H1 (cell line): ENCODE measurements around the gene RSF1. TPM values are rescaled to one million over a fixed set of nuclear protein-coding genes. Genes with fewer than 3 reads are reported as not detected.

Experiments used
- CTCF ChIA-PET: fragments of 300-600 bp; sonication (Branson Sonifier 250); formaldehyde crosslinking; loops from one replicate; lab custom pipeline; 2021; ENCODE audit not compliant: partially characterized antibody; lab: Charles Lee
- POLR2A ChIA-PET: fragments of 300-600 bp; sonication (Branson Sonifier 250); formaldehyde crosslinking; loops from one replicate; lab custom pipeline; 2021; ENCODE audit warnings: inconsistent platforms; ENCODE audit not compliant: partially characterized antibody; lab: Charles Lee
- DNase-seq, 2 experiments: peaks; one replicate each; pipeline versions ENCODE4 v3.0.0 to v3.0.0-alpha.2; 2010 to 2022; ENCODE audit warnings: low spot score in 2 of 2, low read depth in 1 of 2, mixed read lengths in 1 of 2
- FAIRE-seq: peaks from 2 replicates; lab custom pipeline; 2011; peaks lifted over from hg19 to GRCh38; lab: Jason Lieb, UNC
- H2AFZ ChIP-seq: 2 replicates; pipeline ENCODE4 v1.8.1; 2012; ENCODE audit warnings: low read length, inconsistent platforms
- H2AK5ac ChIP-seq: 2 replicates; pipeline ENCODE4 v1.6.1; 2013; ENCODE audit warnings: low read depth, low read length
- H2BK120ac ChIP-seq: replicated peaks from 2 replicates; pipeline ENCODE3; 2013; ENCODE audit warnings: low read depth, low read length, inconsistent platforms
- H2BK12ac ChIP-seq: 2 replicates; pipeline ENCODE4 v1.6.1; 2013; ENCODE audit warnings: low read depth, low read length
- H2BK15ac ChIP-seq: 2 replicates; pipeline ENCODE4 v1.6.1; 2013; ENCODE audit warnings: low read length
- H2BK20ac ChIP-seq: 2 replicates; pipeline ENCODE4 v1.6.1; 2013; ENCODE audit warnings: low read length
- H2BK5ac ChIP-seq: 2 replicates; pipeline ENCODE4 v1.6.1; 2013; ENCODE audit warnings: low read depth, low read length
- H3K14ac ChIP-seq: 2 replicates; pipeline ENCODE4 v1.6.1; 2013; ENCODE audit warnings: inconsistent platforms; ENCODE audit not compliant: insufficient read length
- H3K18ac ChIP-seq: 2 replicates; pipeline ENCODE4 v1.6.1; 2013; ENCODE audit warnings: low read length; ENCODE audit errors: extremely low read depth
- H3K23ac ChIP-seq: 2 replicates; pipeline ENCODE4 v1.6.1; 2013; ENCODE audit warnings: inconsistent platforms; ENCODE audit not compliant: insufficient read length
- H3K23me2 ChIP-seq: 2 replicates; pipeline ENCODE4 v1.6.1; 2013; ENCODE audit warnings: low read depth, low read length
- H3K27ac ChIP-seq: 2 replicates; pipeline ENCODE4 v1.6.1; 2011; ENCODE audit warnings: low read depth, low read length, inconsistent platforms
- H3K27me3 ChIP-seq, 4 experiments: replicated peaks in 1 of 4; 1 replicate in 1 of 4; 2 replicates in 3 of 4; pipeline versions ENCODE4 v1.6.1 to v1.8.1; 2011 to 2013; ENCODE audit warnings: low read length in 3 of 4, mild to moderate bottlenecking in 3 of 4, inconsistent platforms in 2 of 4, mixed read lengths in 2 of 4, moderate library complexity in 1 of 4; ENCODE audit not compliant: control insufficient read depth in 3 of 4, insufficient read depth in 3 of 4; ENCODE audit errors: extremely low read depth in 1 of 4
- H3K36me3 ChIP-seq, 4 experiments: 2 replicates each; pipeline versions ENCODE4 v1.6.1 to v1.8.1; 2011 to 2013; ENCODE audit warnings: mild to moderate bottlenecking in 4 of 4, low read length in 3 of 4, moderate library complexity in 2 of 4, control low read depth in 1 of 4, inconsistent platforms in 1 of 4; ENCODE audit not compliant: insufficient read depth in 4 of 4, control insufficient read depth in 2 of 4
- H3K4ac ChIP-seq: replicated peaks from 2 replicates; pipeline ENCODE3; 2013; ENCODE audit warnings: low read length, low read depth, mixed read lengths, inconsistent platforms; ENCODE audit not compliant: insufficient read length
- H3K4me1 ChIP-seq, 4 experiments: replicated peaks in 1 of 4; 1 replicate in 1 of 4; 2 replicates in 3 of 4; pipeline versions ENCODE4 v1.6.1 to v1.8.1; 2011 to 2013; ENCODE audit warnings: low read length in 3 of 4, inconsistent platforms in 2 of 4, mixed read lengths in 1 of 4; ENCODE audit not compliant: insufficient read depth in 4 of 4, control insufficient read depth in 3 of 4
- H3K4me2 ChIP-seq, 2 experiments: 2 replicates each; pipeline versions ENCODE4 v1.6.1 to v1.8.1; 2011 to 2013; ENCODE audit warnings: low read depth in 2 of 2, low read length in 2 of 2, control low read depth in 1 of 2, inconsistent platforms in 1 of 2, mild to moderate bottlenecking in 1 of 2; ENCODE audit not compliant: insufficient read depth in 1 of 2
- H3K4me3 ChIP-seq, 4 experiments: fragments of 200-600, 300-600 bp in 1 of 4; sonication (generic), shearing (Covaris generic), sonication (Bioruptor Twin) in 1 of 4; 2 replicates each; pipeline versions ENCODE4 v1.5.1 to v1.8.1; 2011 to 2016; ENCODE audit warnings: low read length in 4 of 4, low read depth in 3 of 4, control low read depth in 2 of 4, inconsistent platforms in 2 of 4, mild to moderate bottlenecking in 2 of 4, mixed read lengths in 1 of 4, moderate library complexity in 1 of 4; ENCODE audit not compliant: insufficient read depth in 2 of 4; ENCODE audit errors: extremely low read depth in 1 of 4
- H3K56ac ChIP-seq: replicated peaks from 2 replicates; pipeline ENCODE3; 2013; ENCODE audit warnings: low read depth, mild to moderate bottlenecking, mixed read lengths, low read length, inconsistent platforms; ENCODE audit not compliant: insufficient read length
- H3K79me1 ChIP-seq: 2 replicates; pipeline ENCODE4 v1.6.1; 2013; ENCODE audit warnings: low read depth, low read length, control low read depth
- H3K79me2 ChIP-seq, 2 experiments: 2 replicates each; pipeline versions ENCODE4 v1.6.1 to v1.8.1; 2012 to 2013; ENCODE audit warnings: low read length in 2 of 2, mild to moderate bottlenecking in 2 of 2, inconsistent platforms in 1 of 2; ENCODE audit not compliant: insufficient read depth in 2 of 2, control insufficient read depth in 1 of 2
- H3K9ac ChIP-seq, 4 experiments: replicated peaks in 1 of 4; 1 replicate in 1 of 4; 2 replicates in 3 of 4; pipeline versions ENCODE4 v1.6.1 to v1.8.1; 2011 to 2013; ENCODE audit warnings: low read depth in 3 of 4, low read length in 3 of 4, control low read depth in 2 of 4, mild to moderate bottlenecking in 2 of 4, moderate library complexity in 2 of 4, inconsistent platforms in 1 of 4; ENCODE audit errors: extremely low read depth in 1 of 4
- H3K9me3 ChIP-seq, 2 experiments: 2 replicates each; pipeline versions ENCODE4 v1.6.1 to v1.8.1; 2012 to 2013; ENCODE audit warnings: mild to moderate bottlenecking in 2 of 2, moderate library complexity in 2 of 2, control low read depth in 1 of 2, inconsistent platforms in 1 of 2, low read depth in 1 of 2, low read length in 1 of 2, mixed read lengths in 1 of 2; ENCODE audit not compliant: insufficient read depth in 2 of 2
- H4K20me1 ChIP-seq, 2 experiments: replicated peaks in 1 of 2; 2 replicates each; pipeline versions ENCODE3 to v1.8.1; 2011 to 2013; ENCODE audit warnings: inconsistent platforms in 2 of 2, low read length in 2 of 2, mild to moderate bottlenecking in 1 of 2; ENCODE audit not compliant: insufficient read depth in 2 of 2, control insufficient read depth in 1 of 2
- H4K5ac ChIP-seq: 2 replicates; pipeline ENCODE4 v1.6.1; 2013; ENCODE audit warnings: low read length, low read depth, mixed read lengths, inconsistent platforms; ENCODE audit not compliant: insufficient read length
- H4K8ac ChIP-seq: 2 replicates; pipeline ENCODE4 v1.8.0; 2013; ENCODE audit warnings: mild to moderate bottlenecking, moderate library complexity, low read length, inconsistent platforms; ENCODE audit not compliant: insufficient read depth; ENCODE audit errors: extremely low read depth
- H4K91ac ChIP-seq: replicated peaks from 2 replicates; pipeline ENCODE3; 2013; ENCODE audit warnings: low read length, mixed read lengths, inconsistent platforms; ENCODE audit not compliant: insufficient read length
- ASH2L ChIP-seq: fragments of 200-600, 300-600 bp; sonication (generic); IDR thresholded peaks from one replicate; pipeline ENCODE4 v1.7.1; 2017; ENCODE audit warnings: low read length
- BACH1 ChIP-seq: IDR thresholded peaks from 2 replicates; pipeline ENCODE4 v1.6.1; 2012; ENCODE audit warnings: low read length, improper control_type of control experiment
- BCL11A ChIP-seq, 2 experiments: IDR thresholded peaks; one replicate each; pipeline ENCODE4 v1.6.1; 2011; ENCODE audit warnings: low read depth in 2 of 2, low read length in 2 of 2, mild to moderate bottlenecking in 2 of 2
- CREB1 ChIP-seq: IDR thresholded peaks from 2 replicates; pipeline ENCODE4 v1.6.1; 2012; ENCODE audit warnings: inconsistent platforms
- EGR1 ChIP-seq: IDR thresholded peaks from 2 replicates; pipeline ENCODE4 v1.6.1; 2011; ENCODE audit warnings: low read depth, low read length, borderline replicate concordance
- HDAC2 ChIP-seq, 2 experiments: fragments of 300-600 bp in 1 of 2; sonication (generic) in 1 of 2; IDR thresholded peaks; 2 replicates each; pipeline ENCODE4 v1.6.1; 2011 to 2012; ENCODE audit warnings: low read depth in 2 of 2, low read length in 2 of 2, mild to moderate bottlenecking in 2 of 2, moderate library complexity in 2 of 2, borderline replicate concordance in 1 of 2, inconsistent platforms in 1 of 2
- HDAC6 ChIP-seq: IDR thresholded peaks from one replicate; pipeline ENCODE4 v1.7.1; 2012; ENCODE audit warnings: low read depth, mild to moderate bottlenecking, inconsistent platforms, low read length, moderate library complexity
- JUN ChIP-seq: IDR thresholded peaks from 2 replicates; pipeline ENCODE4 v1.6.1; 2011; ENCODE audit warnings: low read depth, mild to moderate bottlenecking, improper control_type of control experiment, low read length
- POU5F1 ChIP-seq: IDR thresholded peaks from 2 replicates; pipeline ENCODE4 v1.6.1; 2011; ENCODE audit warnings: low read depth, mild to moderate bottlenecking, low read length, moderate library complexity
- RAD21 ChIP-seq, 2 experiments: IDR thresholded peaks in 1 of 2; conservative IDR thresholded peaks in 1 of 2; 2 replicates each; pipeline ENCODE4 v1.6.1; 2011; ENCODE audit warnings: low read depth in 2 of 2, low read length in 2 of 2, improper control_type of control experiment in 1 of 2, inconsistent platforms in 1 of 2, mild to moderate bottlenecking in 1 of 2, moderate library complexity in 1 of 2
- SIN3A ChIP-seq, 2 experiments: IDR thresholded peaks in 1 of 2; conservative IDR thresholded peaks in 1 of 2; 2 replicates each; pipeline ENCODE4 v1.6.1; 2011 to 2012; ENCODE audit warnings: low read length in 2 of 2, improper control_type of control experiment in 1 of 2, low read depth in 1 of 2, mild to moderate bottlenecking in 1 of 2
- SP4 ChIP-seq: IDR thresholded peaks from 2 replicates; pipeline ENCODE4 v1.6.1; 2012; ENCODE audit warnings: low read length, inconsistent platforms
- SRF ChIP-seq: IDR thresholded peaks from 2 replicates; pipeline ENCODE4 v1.6.1; 2011; ENCODE audit warnings: mild to moderate bottlenecking, low read depth, low read length, moderate library complexity
- SUZ12 ChIP-seq: fragments of 200-600 bp; sonication (generic); IDR thresholded peaks from 2 replicates; pipeline ENCODE4 v1.6.1; 2012; ENCODE audit warnings: mild to moderate bottlenecking, inconsistent platforms, low read length, moderate library complexity, mixed read lengths
- TBP ChIP-seq: IDR thresholded peaks from 2 replicates; pipeline ENCODE4 v1.6.1; 2011; ENCODE audit warnings: low read depth, low read length, improper control_type of control experiment
- WGBS, 2 experiments: shearing (Covaris generic) in 1 of 2; methylation state at CpG; one replicate each; pipeline versions ENCODE4 v1.1.6 to v1.1.7; 2013 to 2015; ENCODE audit warnings: low lambda C conversion rate in 2 of 2, mixed read lengths in 2 of 2, inconsistent platforms in 1 of 2, low coverage in 1 of 2, missing lambda C conversion rate in 1 of 2; ENCODE audit not compliant: insufficient replicate concordance in 2 of 2, insufficient coverage in 1 of 2, insufficient read length in 1 of 2; ENCODE audit errors: extremely low coverage in 1 of 2, missing lambda C conversion rate in 1 of 2; 5-methylcytosine and 5-hydroxymethylcytosine counted together
- polyA plus RNA-seq, 7 experiments: library from polyadenylated mRNA; depleted of rRNA in 3 of 7; stranded (reverse) in 5 of 7; unstranded in 2 of 7; fragments of >200 nt in 5 of 7; fragments of 200-250 nt in 2 of 7; gene quantifications; 1 replicate in 5 of 7; 2 replicates in 1 of 7; 4 replicates in 1 of 7; pipeline versions ENCODE4 v1.2.1 to v1.2.3, GENCODE V29; 2011 to 2013; ENCODE audit warnings: missing spikeins in 2 of 7, mixed read lengths in 2 of 7
- total RNA-seq: library from RNA; stranded (reverse); fragmentation: NEBNext Ultra II Directional; extraction: Animal tissue kit (Norgen Biotek cat#: 25700); gene quantifications from 2 replicates; pipeline ENCODE4 v1.2.1, GENCODE V29; 2021

Gene RSF1
- total and polyA plus RNA-seq, 2 of the 8 experiments (the other 6 are each of a cell fraction or from before 2014, with no cell fraction given): 17.8 to 87.9 TPM

DNA sequence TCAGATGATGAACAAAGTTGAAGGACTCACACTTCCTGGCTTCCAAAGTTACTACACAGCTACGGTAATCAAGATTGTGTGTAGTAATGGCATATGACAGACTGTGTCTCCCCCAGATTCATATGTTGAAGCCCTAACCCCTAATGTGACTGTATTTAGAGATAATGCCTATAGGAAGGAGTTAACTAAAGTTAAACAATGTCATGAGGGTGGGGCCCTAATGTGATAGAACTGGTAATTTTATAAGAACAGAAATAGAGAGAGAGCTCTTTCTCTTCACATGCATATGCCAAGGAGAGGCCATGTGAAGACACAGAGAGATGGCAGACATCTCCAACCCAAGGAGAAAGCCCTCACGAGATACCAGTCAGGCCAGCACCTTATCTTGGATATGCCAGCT is 8.4 kb upstream of the RSF1 start:
- Histone ChIP-seq H4K20me1 (no peaks in the 10 kb centered on the region), H3K23ac (no peak overlapping the region), H2BK120ac (no peak overlapping the region), H3K4me1 (no peaks in the 10 kb centered on the region), H3K9me3 (peaks cover 5 to 10% of the 10 kb centered on the region in 2 experiments; a peak in 3 of 4 replicates), H3K18ac (no peak overlapping the region), H2BK12ac (no peak overlapping the region), H4K91ac (no peak overlapping the region), H2BK20ac (no peak overlapping the region), H3K23me2 (no peaks in the 10 kb centered on the region), H3K79me2 (no peaks in the 10 kb centered on the region), H2BK15ac (no peak overlapping the region), H3K4ac (no peak overlapping the region), H2AFZ (no peak overlapping the region), H3K56ac (no peak overlapping the region), H3K4me2 (no peak overlapping the region), H3K9ac (no peak overlapping the region), H3K36me3 (peaks cover 0 to 3% (median 0%) of the 10 kb centered on the region in 4 experiments; a peak in 1 of 8 replicates), H3K4me3 (no peak overlapping the region), H3K27ac (no peak overlapping the region), H4K5ac (no peak overlapping the region), H2AK5ac (no peak overlapping the region), H3K27me3 (no peaks in the 10 kb centered on the region), H4K8ac (no peak overlapping the region), H3K14ac (no peak overlapping the region), H2BK5ac (no peak overlapping the region), H3K79me1 (no peaks in the 10 kb centered on the region; the same call in 1 of the 2 replicates)
- DNase-seq (no peak), FAIRE-seq (no peak)
- ChIA-PET POLR2A (interaction anchor here (0.6 kb wide), 1 partner anchor 26 kb away, joined by 5 read pairs; no protein-coding TSS in a partner anchor), CTCF (no interaction called here)
- 87% methylated on average over 2 of the region's 2 CpGs; no CpG with 5 or more reads in 1 of the 2 experiments for WGBS, 2 experiments
- TF ChIP-seq EGR1 (no peak), BACH1 (no peak), ASH2L (no peak), SIN3A (conservative IDR thresholded peaks at IDR 0.05 in 1 of 2, IDR thresholded peaks at IDR 0.05 in 1 of 2; ENCODE audit: low read depth in 1 of 2, low read length in 2 of 2) (no peak), JUN (no peak), BCL11A (IDR thresholded peaks at IDR 0.05; ENCODE audit: low read depth in 2 of 2, low read length in 2 of 2) (no peak), SRF (no peak), SUZ12 (no peak), POU5F1 (no peak), HDAC6 (no peak), SP4 (no peak), HDAC2 (IDR thresholded peaks at IDR 0.05; ENCODE audit: borderline replicate concordance in 1 of 2, low read depth in 2 of 2, low read length in 2 of 2) (no peak), CREB1 (no peak), TBP (no peak), RAD21 (IDR thresholded peaks at IDR 0.05 in 1 of 2, conservative IDR thresholded peaks at IDR 0.05 in 1 of 2; ENCODE audit: low read depth in 2 of 2, low read length in 2 of 2) (no peak)
